SH-SY5Y (cell line): Measurements from ENCODE around the gene SRRM2.

ENCODE experiments used
- GATA2 ChIP-seq: IDR thresholded peaks from 2 replicates; pipeline ENCODE4 v1.6.1; 2011; ENCODE audit warnings: mild to moderate bottlenecking, low read depth, low read length
- GATA3 ChIP-seq: IDR thresholded peaks from 2 replicates; pipeline ENCODE4 v1.6.1; 2011; ENCODE audit warnings: low read depth, mild to moderate bottlenecking, low read length, moderate library complexity

DNA sequence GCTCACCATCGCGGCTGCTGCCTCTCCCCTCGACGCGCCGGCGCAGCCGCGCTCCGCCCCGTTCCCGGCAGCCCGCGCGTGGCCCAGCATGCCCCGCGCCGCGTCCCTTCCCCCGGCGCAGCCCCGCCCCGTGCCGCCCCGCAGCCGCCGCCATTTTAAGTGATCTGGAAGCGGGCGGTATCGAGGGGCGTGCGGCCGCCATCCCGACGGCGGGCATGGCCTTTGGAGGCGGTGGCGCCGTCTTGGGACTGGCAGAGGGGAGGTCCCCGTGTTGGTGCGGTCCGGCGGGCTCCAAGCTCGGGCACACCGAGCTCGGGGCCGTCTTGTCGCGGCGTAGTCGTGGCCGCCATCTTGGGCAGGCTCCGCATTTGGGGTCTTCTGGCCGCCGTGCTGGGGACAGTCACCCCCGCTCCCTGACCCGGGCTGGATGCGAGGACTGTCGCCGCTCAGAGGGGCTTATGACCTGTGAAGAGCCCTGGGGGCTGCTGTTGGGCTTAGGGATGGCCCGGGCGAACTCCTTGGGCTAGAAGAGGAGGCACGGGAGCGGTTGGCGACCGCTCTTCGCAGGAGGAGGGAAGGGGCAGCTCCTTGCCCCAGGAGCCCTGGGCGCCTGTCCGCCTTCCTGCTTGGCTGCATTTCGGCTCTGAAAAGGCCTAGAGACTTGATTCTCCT, 24.9 kb downstream of the SRRM2 start, which contains the start of gene ELOB:
- TF ChIP-seq GATA3 (no peak), GATA2 (no peak)
